ENCODE data around the gene PRR5.

Gene PRR5

GRCh38 chr22:44783581-44783980 is 81.6 kb downstream of the PRR5 start:
- no peak overlapping the region for H3K9ac ChIP-seq (ENCODE audit: low read depth, low read length)
- no peak overlapping the region for H3K27ac ChIP-seq (ENCODE audit: low read depth, low read length)
- no peaks in the 10 kb centered on the region for H3K9me3 ChIP-seq (ENCODE audit: insufficient read depth, low read depth, low read length)
- H3K4me1 ChIP-seq (ENCODE audit: insufficient read depth, low read length), result no peaks in the 10 kb centered on the region
- no peak overlapping the region for H3K4me3 ChIP-seq (ENCODE audit: low read length)
- WGBS, result 70% methylated on average over 14 of the region's 14 CpGs
- H3K27me3 ChIP-seq (ENCODE audit: insufficient read depth, low read length), result no peaks in the 10 kb centered on the region
- peaks cover 14% of the 10 kb centered on the region for H3K36me3 ChIP-seq (ENCODE audit: insufficient read depth, low read length)

GRCh38 chr22:44786136-44786535 is 84.1 kb downstream of the PRR5 start:
- WGBS, result 94% methylated on average over 23 of the region's 23 CpGs

GRCh38 chr22:44786610-44787009 is 84.6 kb downstream of the PRR5 start:
- no peak overlapping the region for H3K4me3 ChIP-seq (ENCODE audit: low read length)
- H3K9me3 ChIP-seq (ENCODE audit: insufficient read depth, low read depth, low read length), result no peaks in the 10 kb centered on the region
- 98% methylated on average over 7 of the region's 7 CpGs for WGBS
- H3K27me3 ChIP-seq (ENCODE audit: insufficient read depth, low read length), result no peaks in the 10 kb centered on the region
- no peak overlapping the region for H3K27ac ChIP-seq (ENCODE audit: low read depth, low read length)
- no peak overlapping the region for H3K9ac ChIP-seq (ENCODE audit: low read depth, low read length)
- no peaks in the 10 kb centered on the region for H3K4me1 ChIP-seq (ENCODE audit: insufficient read depth, low read length)
- peaks cover 14% of the 10 kb centered on the region for H3K36me3 ChIP-seq (ENCODE audit: insufficient read depth, low read length)

More at GRCh38 chr22:44786136-44786535, 84.1 kb downstream of the PRR5 start:
- peaks cover 14% of the 10 kb centered on the region for H3K36me3 ChIP-seq (ENCODE audit: insufficient read depth, low read length)
- no peak overlapping the region for H3K4me3 ChIP-seq (ENCODE audit: low read length)
- H3K9me3 ChIP-seq (ENCODE audit: insufficient read depth, low read depth, low read length), result no peaks in the 10 kb centered on the region
- H3K27ac ChIP-seq (ENCODE audit: low read depth, low read length), result no peak overlapping the region
- no peaks in the 10 kb centered on the region for H3K4me1 ChIP-seq (ENCODE audit: insufficient read depth, low read length)
- no peaks in the 10 kb centered on the region for H3K27me3 ChIP-seq (ENCODE audit: insufficient read depth, low read length)
- H3K9ac ChIP-seq (ENCODE audit: low read depth, low read length), result no peak overlapping the region
